ENCODE results near the gene LAMA3.

Gene LAMA3

GRCh38 chr18:23757437-23757733, 68.1 kb downstream of the LAMA3 start:
- in situ Hi-C loops (cut with MboI; ENCODE audit: low sequenced_read_pairs, unreplicated experiment) = no loop called here
- no peak for TF ChIP-seq CTCF (IDR thresholded peaks at IDR 0.05; ENCODE audit: borderline replicate concordance, control extremely low read depth, extremely low read depth, insufficient read depth, missing control alignments)
- DNase-seq (ENCODE audit: low spot score) = no peak

- no peak for DNase-seq (ENCODE audit: low spot score)
- in situ Hi-C loops (cut with MboI; ENCODE audit: low sequenced_read_pairs, unreplicated experiment) = no loop called here
- no peak for TF ChIP-seq CTCF (IDR thresholded peaks at IDR 0.05; ENCODE audit: borderline replicate concordance, control extremely low read depth, extremely low read depth, insufficient read depth, missing control alignments)
Measured at GRCh38 chr18:23758281-23758680, 69.0 kb downstream of the LAMA3 start.

- TF ChIP-seq CTCF (IDR thresholded peaks at IDR 0.05; ENCODE audit: borderline replicate concordance, control extremely low read depth, extremely low read depth, insufficient read depth, missing control alignments) = no peak
- in situ Hi-C loops (cut with MboI; ENCODE audit: low sequenced_read_pairs, unreplicated experiment) = no loop called here
- no peak for DNase-seq (ENCODE audit: low spot score)
Measured at GRCh38 chr18:23761941-23762340, 72.7 kb downstream of the LAMA3 start.

GRCh38 chr18:23763343-23763742, 74.1 kb downstream of the LAMA3 start:
- in situ Hi-C loops (cut with MboI; ENCODE audit: low sequenced_read_pairs, unreplicated experiment) = no loop called here

GRCh38 chr18:23765931-23766330, 76.7 kb downstream of the LAMA3 start:
- TF ChIP-seq CTCF (IDR thresholded peaks at IDR 0.05; ENCODE audit: borderline replicate concordance, control extremely low read depth, extremely low read depth, insufficient read depth, missing control alignments) = no peak
- in situ Hi-C loops (cut with MboI; ENCODE audit: low sequenced_read_pairs, unreplicated experiment) = no loop called here
- DNase-seq (ENCODE audit: low spot score) = no peak

More at GRCh38 chr18:23763343-23763742, 74.1 kb downstream of the LAMA3 start:
- DNase-seq (ENCODE audit: low spot score) = no peak
- no peak for TF ChIP-seq CTCF (IDR thresholded peaks at IDR 0.05; ENCODE audit: borderline replicate concordance, control extremely low read depth, extremely low read depth, insufficient read depth, missing control alignments)

GRCh38 chr18:23772327-23773024, 83.2 kb downstream of the LAMA3 start:
- in situ Hi-C loops (cut with MboI; ENCODE audit: low sequenced_read_pairs, unreplicated experiment) = no loop called here
- no peak for TF ChIP-seq CTCF (IDR thresholded peaks at IDR 0.05; ENCODE audit: borderline replicate concordance, control extremely low read depth, extremely low read depth, insufficient read depth, missing control alignments)
- no peak for DNase-seq (ENCODE audit: low spot score)
